Right atrium auricular region (tissue), 2 donors: Measurements from ENCODE around the gene EVC. TPM values are rescaled to one million over a fixed set of nuclear protein-coding genes. Genes with fewer than 3 reads are reported as not detected.

Experiments
- DNase-seq: peaks from one replicate; pipeline ENCODE4 v3.0.0-alpha.2; 2019; ENCODE audit warnings: low spot score
- H3K27ac ChIP-seq, 2 donors: fragments of 200-600 bp; sonication (generic); 1 replicate in 1 of 2; 2 replicates in 1 of 2; pipeline ENCODE4 v1.5.1; 2016 to 2019
- H3K27me3 ChIP-seq, 2 donors: fragments of 200-600 bp; sonication (generic); one replicate each; pipeline versions ENCODE4 v1.5.1 to v1.6.0; 2017 to 2019
- H3K36me3 ChIP-seq: fragments of 200-600 bp; sonication (generic); one replicate; pipeline ENCODE4 v1.5.1; 2016
- H3K4me1 ChIP-seq, 2 donors: fragments of 200-600 bp; sonication (generic); one replicate each; pipeline versions ENCODE4 v1.5.1 to v1.6.0; 2017 to 2019
- H3K4me3 ChIP-seq, 2 donors: fragments of 200-600 bp; sonication (generic); 1 replicate in 1 of 2; 2 replicates in 1 of 2; pipeline ENCODE4 v1.5.1; 2017 to 2019; ENCODE audit warnings: mild to moderate bottlenecking in 1 of 2, moderate library complexity in 1 of 2
- H3K9me3 ChIP-seq, 2 donors: fragments of 200-600 bp; sonication (generic); one replicate each; pipeline ENCODE4 v1.5.1; 2019
- total RNA-seq, 2 donors: library from RNA; depleted of rRNA; stranded (reverse); fragments of >200 nt; gene quantifications; one replicate each; pipeline ENCODE4 v1.1.0, GENCODE V29; 2016
- TF ChIP-seq, protein P1 (sequence below), 2 donors: fragments of 200-600 bp; sonication (generic); IDR thresholded peaks; one replicate each; pipeline ENCODE4 v1.5.1; 2019; ENCODE audit warnings: antibody characterized with exemption in 2 of 2

Gene EVC
- total RNA-seq, 2 donors from 2014 or later: 8.6 to 14.1 TPM

DNA sequence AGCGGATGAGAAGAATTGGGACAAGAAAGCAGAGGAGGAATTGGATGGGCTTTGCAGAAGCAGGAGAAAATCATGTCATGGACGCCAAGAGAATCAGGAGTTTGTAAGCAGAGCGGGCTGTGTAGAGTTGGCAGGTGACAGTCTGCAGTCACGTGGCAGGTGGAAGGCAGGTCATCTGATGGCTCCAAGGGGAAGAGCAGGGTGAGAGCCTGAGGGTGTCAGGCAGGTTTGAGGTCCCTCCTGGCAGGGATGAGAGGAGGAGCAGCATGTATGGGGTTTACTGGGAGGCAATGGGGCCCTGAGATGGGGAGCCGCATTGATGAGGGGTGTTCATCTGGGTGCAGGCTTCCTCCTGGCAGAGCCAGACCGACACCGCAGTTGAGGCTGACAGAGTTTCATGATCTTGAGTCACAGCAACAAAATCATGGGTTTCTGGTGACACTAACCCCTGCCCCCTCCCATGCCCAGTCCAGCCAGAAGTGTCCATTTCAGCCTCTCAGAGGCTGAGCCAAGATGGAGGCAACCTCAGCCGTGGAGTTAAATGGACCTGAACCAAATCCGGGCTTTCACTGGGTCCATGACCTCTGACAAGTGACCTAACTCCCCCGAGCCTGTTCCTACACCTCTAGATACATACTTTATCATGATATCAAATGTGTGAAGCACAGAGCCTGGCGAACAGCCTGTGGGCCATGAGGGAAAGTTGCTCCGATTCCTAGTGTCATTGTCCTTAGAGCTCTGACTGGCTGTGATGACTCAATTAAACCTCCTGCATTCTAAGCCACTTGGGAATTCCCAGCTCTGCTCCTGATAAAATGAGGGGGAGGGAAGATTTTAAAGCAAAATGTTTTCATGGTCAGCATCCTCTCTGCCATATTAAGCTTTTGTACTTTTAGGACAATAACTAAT, 36.1 kb downstream of the EVC start:
- peak; percentile 43 for DNase-seq
- TF ChIP-seq, protein P1, sequence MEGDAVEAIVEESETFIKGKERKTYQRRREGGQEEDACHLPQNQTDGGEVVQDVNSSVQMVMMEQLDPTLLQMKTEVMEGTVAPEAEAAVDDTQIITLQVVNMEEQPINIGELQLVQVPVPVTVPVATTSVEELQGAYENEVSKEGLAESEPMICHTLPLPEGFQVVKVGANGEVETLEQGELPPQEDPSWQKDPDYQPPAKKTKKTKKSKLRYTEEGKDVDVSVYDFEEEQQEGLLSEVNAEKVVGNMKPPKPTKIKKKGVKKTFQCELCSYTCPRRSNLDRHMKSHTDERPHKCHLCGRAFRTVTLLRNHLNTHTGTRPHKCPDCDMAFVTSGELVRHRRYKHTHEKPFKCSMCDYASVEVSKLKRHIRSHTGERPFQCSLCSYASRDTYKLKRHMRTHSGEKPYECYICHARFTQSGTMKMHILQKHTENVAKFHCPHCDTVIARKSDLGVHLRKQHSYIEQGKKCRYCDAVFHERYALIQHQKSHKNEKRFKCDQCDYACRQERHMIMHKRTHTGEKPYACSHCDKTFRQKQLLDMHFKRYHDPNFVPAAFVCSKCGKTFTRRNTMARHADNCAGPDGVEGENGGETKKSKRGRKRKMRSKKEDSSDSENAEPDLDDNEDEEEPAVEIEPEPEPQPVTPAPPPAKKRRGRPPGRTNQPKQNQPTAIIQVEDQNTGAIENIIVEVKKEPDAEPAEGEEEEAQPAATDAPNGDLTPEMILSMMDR (IDR thresholded peaks at IDR 0.05): no peak
- H3K36me3 ChIP-seq: peaks cover 30% of the 10 kb centered on the region
- peaks cover 0 to 12% of the 10 kb centered on the region in 2 donors for H3K4me1 ChIP-seq
- H3K27ac ChIP-seq: peak overlapping the region; percentile 39 to 65
- H3K9me3 ChIP-seq: no peaks in the 10 kb centered on the region
- no peak overlapping the region for H3K4me3 ChIP-seq
- no peaks in the 10 kb centered on the region for H3K27me3 ChIP-seq

DNA sequence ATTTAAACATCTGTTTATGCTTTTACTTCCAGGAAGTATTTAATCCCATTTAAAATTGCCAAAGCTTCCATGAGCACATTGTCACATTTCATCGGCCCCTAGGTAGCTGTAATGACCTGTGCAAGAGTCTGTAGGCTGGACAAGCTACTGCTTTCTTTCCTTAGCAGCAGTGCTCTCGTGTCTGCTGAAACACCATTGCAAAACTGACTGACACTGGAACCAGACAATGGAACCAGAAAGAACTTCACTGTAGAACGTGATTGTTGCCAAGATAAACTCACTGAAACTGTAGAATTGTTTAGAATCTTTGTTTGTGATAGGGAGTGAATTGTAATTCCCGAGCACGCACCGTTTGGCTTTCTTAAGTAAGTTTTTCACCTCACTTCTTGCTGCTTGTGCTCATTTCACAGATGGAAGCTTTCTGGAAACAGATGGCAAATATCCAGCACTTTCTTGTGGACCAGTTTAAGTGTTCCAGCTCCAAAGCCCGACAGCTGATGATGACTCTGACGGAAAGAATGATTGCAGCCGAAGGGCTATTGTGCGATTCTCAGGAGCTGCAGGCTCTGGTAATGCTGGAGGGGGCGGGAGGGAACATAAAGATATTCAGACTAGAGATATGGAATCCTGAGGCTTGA, 36.9 kb downstream of the EVC start:
- peak; percentile 84 for DNase-seq
- peak overlapping the region; percentile 39 to 65 for H3K27ac ChIP-seq
- H3K27me3 ChIP-seq: no peaks in the 10 kb centered on the region
- peaks cover 0 to 12% of the 10 kb centered on the region in 2 donors for H3K4me1 ChIP-seq
- no peak overlapping the region for H3K4me3 ChIP-seq
- TF ChIP-seq, protein P1 (IDR thresholded peaks at IDR 0.05): no peak
- H3K36me3 ChIP-seq: peaks cover 23% of the 10 kb centered on the region
- H3K9me3 ChIP-seq: no peaks in the 10 kb centered on the region

DNA sequence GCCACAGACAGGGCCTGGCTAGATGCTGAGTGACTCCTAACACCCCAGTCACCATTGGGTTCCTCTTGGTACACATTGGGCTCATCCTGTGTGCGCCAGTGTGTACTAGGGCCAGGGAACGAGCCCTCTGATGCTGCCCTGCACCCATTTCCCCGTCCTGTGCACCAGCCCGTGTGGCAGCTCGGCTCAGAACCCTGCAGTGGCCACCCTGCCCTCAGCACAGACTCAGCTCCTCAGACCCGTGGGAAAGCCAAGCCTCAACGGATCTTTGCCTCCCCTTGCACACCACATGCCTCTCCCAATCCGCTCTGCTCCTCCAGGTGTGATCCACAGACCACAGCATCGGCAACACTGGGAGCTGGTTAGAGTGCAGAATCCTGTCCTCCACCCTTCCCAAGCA, 38.6 kb downstream of the EVC start:
- Histone ChIP-seq H3K4me1 (peaks cover 0 to 12% of the 10 kb centered on the region in 2 donors), H3K36me3 (peaks cover 29% of the 10 kb centered on the region)
- TF ChIP-seq, protein P1 (IDR thresholded peaks at IDR 0.05): no peak

DNA sequence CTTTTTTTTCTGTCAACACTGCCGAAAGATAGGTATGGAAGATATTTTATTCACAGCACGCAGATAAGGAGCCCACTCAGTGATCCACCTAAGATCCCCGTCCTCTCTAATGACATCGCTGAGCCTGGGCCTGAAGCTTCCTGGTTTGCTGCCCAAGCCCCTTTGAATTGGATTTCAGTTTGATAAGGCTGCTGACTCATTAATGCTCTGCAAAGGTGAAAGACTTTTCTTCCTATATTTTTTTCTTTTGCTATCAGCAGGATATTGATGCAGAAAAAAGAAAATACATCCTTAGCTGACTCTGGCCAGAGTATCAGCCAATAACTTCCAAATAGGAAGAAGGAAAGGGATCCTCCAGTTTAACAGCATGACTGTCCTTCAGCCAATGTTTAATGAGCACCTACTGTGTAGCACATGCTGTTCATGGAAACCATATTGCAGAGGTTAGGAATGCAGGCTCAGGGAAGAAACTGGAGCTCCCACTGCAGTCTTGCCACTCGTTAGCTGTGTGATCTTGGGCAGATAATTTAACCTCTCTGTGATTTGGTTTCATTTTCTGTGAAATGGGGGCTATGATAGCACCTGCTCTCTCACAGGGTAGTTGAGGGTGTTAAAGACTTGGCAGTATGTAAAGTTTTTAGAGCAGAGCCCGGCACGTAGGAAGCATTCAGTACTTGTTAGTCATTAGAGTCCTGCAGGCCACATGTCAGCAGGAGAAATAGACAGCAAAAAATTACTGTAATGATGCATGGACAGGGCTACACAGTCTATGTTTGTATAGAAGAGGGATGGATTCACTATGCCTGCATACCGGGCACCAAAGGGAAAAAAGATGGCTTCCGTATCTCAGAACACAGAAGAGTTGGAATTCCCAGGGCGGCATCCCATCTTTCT, 39.3 kb downstream of the EVC start:
- H3K4me1 ChIP-seq: peaks cover 0 to 12% of the 10 kb centered on the region in 2 donors
- no peak for DNase-seq
- no peaks in the 10 kb centered on the region for H3K9me3 ChIP-seq
- H3K27me3 ChIP-seq: no peaks in the 10 kb centered on the region
- H3K27ac ChIP-seq: no peak overlapping the region
- H3K4me3 ChIP-seq: no peak overlapping the region
- TF ChIP-seq, protein P1 (IDR thresholded peaks at IDR 0.05): no peak
- peaks cover 36% of the 10 kb centered on the region for H3K36me3 ChIP-seq

More for the DNA sequence above, 38.6 kb downstream of the EVC start:
- H3K4me3 ChIP-seq: no peak overlapping the region
- no peaks in the 10 kb centered on the region for H3K27me3 ChIP-seq
- DNase-seq: no peak
- H3K9me3 ChIP-seq: no peaks in the 10 kb centered on the region
- H3K27ac ChIP-seq: no peak overlapping the region

DNA sequence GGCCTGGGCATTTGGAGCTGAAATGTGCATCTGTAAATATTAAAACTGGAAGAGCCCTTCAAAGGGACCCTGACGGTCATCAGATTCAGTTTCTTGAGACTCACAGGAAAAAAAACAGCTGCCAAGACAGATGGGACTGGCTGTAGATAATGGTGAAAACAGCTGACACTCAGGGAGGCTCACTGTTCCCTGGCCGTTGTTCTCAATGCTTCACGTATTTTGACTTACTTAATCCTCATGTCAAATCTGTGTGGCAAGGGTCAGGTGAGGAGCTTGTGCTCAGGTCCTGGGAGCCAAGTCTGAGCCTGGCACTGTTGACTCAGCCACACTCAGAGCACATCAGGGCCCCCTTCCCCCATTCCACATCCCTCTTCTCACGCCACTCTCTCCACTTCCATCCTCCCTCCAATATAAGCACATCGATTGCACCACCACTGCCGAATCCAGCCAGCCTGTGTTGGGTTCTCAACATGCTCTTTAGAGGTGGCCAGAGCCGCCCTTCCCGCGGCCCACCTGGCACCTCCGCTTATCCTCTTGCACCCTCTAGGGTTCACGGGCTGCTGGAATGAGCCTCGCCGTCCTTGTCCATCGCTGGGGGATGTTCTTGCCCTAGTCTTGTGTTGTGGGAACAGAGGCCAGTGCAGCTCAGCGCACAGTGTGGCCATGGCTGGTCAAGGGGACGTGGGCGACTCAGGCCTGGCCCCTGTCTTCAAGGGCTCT, 40.1 kb downstream of the EVC start:
- no peak overlapping the region for H3K27ac ChIP-seq
- DNase-seq: peak; percentile 56
- no peaks in the 10 kb centered on the region for H3K27me3 ChIP-seq
- no peaks in the 10 kb centered on the region for H3K9me3 ChIP-seq
- peaks cover 0 to 12% of the 10 kb centered on the region in 2 donors for H3K4me1 ChIP-seq
- peaks cover 43% of the 10 kb centered on the region for H3K36me3 ChIP-seq
- TF ChIP-seq, protein P1 (IDR thresholded peaks at IDR 0.05): no peak
- H3K4me3 ChIP-seq: no peak overlapping the region
